Activated T-cell treated with anti-CD3 and anti-CD28 coated beads, Interleukin-2, amount 50 U/mL, for 72 hours (primary cell): ENCODE results near the gene CTNNB1. TPM values are rescaled to one million over a fixed set of nuclear protein-coding genes. Genes with fewer than 3 reads are reported as not detected.
A peak's percentile ranks its signal among the peaks of the same experiment; 100 is the strongest.

ENCODE experiments used
- ATAC-seq, 2 donors: fragments of 150-1000 bp; cut with Tn5 transposase; replicated peaks in 1 of 2; 2 replicates each; pipeline ENCODE4 v1.10.0; 2021; ENCODE audit warnings: moderate library complexity in 2 of 2, mild to moderate bottlenecking in 1 of 2
- DNase-seq, 2 donors: peaks; one replicate each; pipeline ENCODE4 v3.0.0; 2021 to 2022; ENCODE audit warnings: mixed read lengths in 1 of 2
- H3K27ac Mint-ChIP-seq: one replicate; pipeline ENCODE4 v1.8.0; 2022; ENCODE audit warnings: mild to moderate bottlenecking, moderate library complexity, mixed read lengths
- H3K27me3 Mint-ChIP-seq: one replicate; pipeline ENCODE4 v1.8.0; 2022; ENCODE audit warnings: low read depth, mixed read lengths
- H3K36me3 Mint-ChIP-seq, 2 donors: one replicate each; pipeline ENCODE4 v1.8.0; 2022; ENCODE audit warnings: mixed read lengths in 2 of 2, mild to moderate bottlenecking in 1 of 2; ENCODE audit not compliant: insufficient read depth in 2 of 2
- H3K4me1 Mint-ChIP-seq: one replicate; pipeline ENCODE4 v1.8.0; 2022; ENCODE audit warnings: low read depth, mixed read lengths
- H3K4me3 Mint-ChIP-seq, 2 donors: one replicate each; pipeline ENCODE4 v1.8.0; 2022; ENCODE audit warnings: mild to moderate bottlenecking in 2 of 2, mixed read lengths in 2 of 2, moderate library complexity in 2 of 2
- H3K9me3 Mint-ChIP-seq, 2 donors: one replicate each; pipeline ENCODE4 v1.8.0; 2022; ENCODE audit warnings: mixed read lengths in 2 of 2
- total RNA-seq, 2 donors: library from RNA; stranded (reverse); gene quantifications; one replicate each; pipeline ENCODE4 v1.2.3, GENCODE V29; 2022

Gene CTNNB1
- total RNA-seq, 2 donors from 2014 or later, result 93.3 to 137 TPM

DNA sequence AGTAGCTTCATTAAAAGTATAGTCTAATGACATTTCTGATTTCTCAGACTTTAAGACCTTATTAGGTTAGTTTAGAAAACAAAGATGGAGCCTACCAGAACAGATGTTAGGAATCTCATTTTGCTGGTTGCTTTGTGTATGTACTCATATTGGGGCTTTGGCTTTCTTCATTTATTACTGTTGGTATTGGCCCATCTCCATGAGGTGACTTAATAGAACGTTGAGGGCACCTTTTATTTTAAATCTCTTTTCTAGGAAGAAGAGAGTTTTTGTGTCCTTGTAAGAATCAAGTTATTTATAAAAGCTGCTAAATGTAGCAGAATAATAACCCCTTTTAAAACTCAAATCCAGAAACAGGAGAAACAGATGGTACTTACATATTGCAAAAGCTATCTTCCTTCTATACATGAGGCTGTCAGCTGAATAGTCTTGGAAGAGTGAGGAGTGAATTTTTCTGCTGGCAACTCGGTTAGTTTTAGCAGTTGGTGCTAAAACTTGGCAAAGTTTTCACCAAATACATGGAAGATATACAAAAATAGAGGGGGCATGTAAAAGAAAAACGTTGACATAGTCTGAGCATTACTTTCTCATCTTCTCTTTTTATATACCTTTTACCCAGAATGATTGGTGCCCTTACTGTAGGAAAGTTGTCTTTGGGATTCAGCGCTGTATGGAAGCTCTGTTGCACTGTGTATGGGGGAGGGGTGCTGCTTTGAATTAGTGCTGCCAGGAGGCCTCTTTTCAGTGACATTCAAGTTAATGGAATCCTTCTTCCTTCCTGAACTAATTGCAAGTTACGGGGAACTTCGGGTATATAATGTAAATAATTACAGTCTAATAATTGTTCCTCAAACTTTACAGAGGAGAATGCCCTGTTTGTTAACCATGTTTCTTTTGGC lies 35.8 kb downstream of the CTNNB1 start:
- Mint-ChIP-seq H3K4me1 (no peaks in the 10 kb centered on the region), H3K27ac (peak overlapping the region; percentile 86), H3K27me3 (no peaks in the 10 kb centered on the region), H3K36me3 (peaks cover 13 to 47% of the 10 kb centered on the region in 2 donors), H3K4me3 (no peak overlapping the region), H3K9me3 (no peaks in the 10 kb centered on the region)
- ATAC-seq (no peak), DNase-seq (no peak)

DNA sequence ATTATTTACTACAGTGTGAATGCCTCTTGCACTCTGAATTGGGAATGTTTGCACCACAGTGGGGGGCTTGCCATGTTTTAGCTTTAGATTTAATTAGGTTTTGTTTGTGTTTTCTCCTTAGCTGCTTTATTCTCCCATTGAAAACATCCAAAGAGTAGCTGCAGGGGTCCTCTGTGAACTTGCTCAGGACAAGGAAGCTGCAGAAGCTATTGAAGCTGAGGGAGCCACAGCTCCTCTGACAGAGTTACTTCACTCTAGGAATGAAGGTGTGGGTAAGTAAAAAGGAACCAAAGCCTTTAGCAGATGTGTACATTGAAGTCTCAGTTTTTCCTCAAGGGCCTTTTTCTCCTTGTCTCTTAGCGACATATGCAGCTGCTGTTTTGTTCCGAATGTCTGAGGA lies 36.9 kb downstream of the CTNNB1 start:
- no peak for ATAC-seq
- Mint-ChIP-seq H3K4me3 (no peak overlapping the region), H3K4me1 (no peaks in the 10 kb centered on the region), H3K27ac (peak overlapping the region; percentile 88), H3K27me3 (no peaks in the 10 kb centered on the region), H3K36me3 (peaks cover 10 to 43% of the 10 kb centered on the region in 2 donors), H3K9me3 (no peaks in the 10 kb centered on the region)
- DNase-seq, result no peak

DNA sequence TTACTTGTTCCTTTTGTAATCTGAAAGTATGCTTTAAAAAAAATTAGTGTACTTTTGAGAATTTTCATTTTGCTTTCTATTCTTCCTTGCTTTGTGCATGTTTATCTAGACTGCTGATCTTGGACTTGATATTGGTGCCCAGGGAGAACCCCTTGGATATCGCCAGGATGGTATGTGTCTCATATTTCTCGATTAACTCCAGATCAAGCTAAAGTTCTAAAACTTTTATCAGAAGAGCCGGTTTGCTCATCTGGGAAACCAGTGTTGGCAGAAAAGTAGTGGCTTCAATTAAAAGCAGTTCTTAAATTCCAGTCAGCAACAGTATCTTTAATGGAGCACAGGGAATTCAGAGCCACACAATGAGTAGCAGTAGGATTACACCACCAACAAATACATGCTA lies 38.6 kb downstream of the CTNNB1 start:
- H3K9me3 Mint-ChIP-seq, result no peaks in the 10 kb centered on the region
- H3K27me3 Mint-ChIP-seq, result no peaks in the 10 kb centered on the region
- peaks cover 10 to 41% of the 10 kb centered on the region in 2 donors for H3K36me3 Mint-ChIP-seq
- DNase-seq (no peak), ATAC-seq (no peak)
- H3K4me3 Mint-ChIP-seq, result no peak overlapping the region
- H3K27ac Mint-ChIP-seq, result no peak overlapping the region
- no peaks in the 10 kb centered on the region for H3K4me1 Mint-ChIP-seq

DNA sequence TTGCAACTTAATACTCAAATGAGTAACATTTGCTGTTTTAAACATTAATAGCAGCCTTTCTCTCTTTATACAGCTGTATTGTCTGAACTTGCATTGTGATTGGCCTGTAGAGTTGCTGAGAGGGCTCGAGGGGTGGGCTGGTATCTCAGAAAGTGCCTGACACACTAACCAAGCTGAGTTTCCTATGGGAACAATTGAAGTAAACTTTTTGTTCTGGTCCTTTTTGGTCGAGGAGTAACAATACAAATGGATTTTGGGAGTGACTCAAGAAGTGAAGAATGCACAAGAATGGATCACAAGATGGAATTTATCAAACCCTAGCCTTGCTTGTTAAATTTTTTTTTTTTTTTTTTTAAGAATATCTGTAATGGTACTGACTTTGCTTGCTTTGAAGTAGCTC lies 40.3 kb downstream of the CTNNB1 start:
- no peaks in the 10 kb centered on the region for H3K4me1 Mint-ChIP-seq
- H3K27ac Mint-ChIP-seq, result no peak overlapping the region
- DNase-seq (no peak), ATAC-seq (no peak)
- H3K36me3 Mint-ChIP-seq, result peaks cover 2 to 33% of the 10 kb centered on the region in 2 donors
- H3K27me3 Mint-ChIP-seq, result no peaks in the 10 kb centered on the region
- H3K4me3 Mint-ChIP-seq, result no peak overlapping the region
- H3K9me3 Mint-ChIP-seq, result no peaks in the 10 kb centered on the region

DNA sequence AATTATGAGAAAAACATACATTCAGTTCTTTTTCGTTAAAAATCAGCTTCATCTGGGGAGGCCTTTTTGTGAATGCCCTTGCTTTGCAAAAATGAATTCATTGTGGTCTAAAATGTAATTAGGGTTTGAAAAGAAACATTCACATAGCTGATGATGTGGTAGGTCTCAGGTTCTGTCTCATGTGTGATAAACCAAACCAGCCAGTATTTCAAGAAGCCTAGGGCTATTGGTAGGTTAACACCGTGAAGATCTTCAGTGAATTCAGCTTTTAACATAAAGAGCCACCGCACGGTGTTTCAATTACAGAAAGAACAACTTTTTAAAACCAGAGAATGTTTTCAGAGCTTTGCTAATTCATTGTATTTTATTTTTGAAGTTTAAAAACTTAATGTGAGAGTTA lies 41.9 kb downstream of the CTNNB1 start:
- ATAC-seq, result no peak
- H3K36me3 Mint-ChIP-seq, result peaks cover 2 to 22% of the 10 kb centered on the region in 2 donors
- peak overlapping the region; percentile 59 for H3K27ac Mint-ChIP-seq
- no peaks in the 10 kb centered on the region for H3K4me1 Mint-ChIP-seq
- no peaks in the 10 kb centered on the region for H3K27me3 Mint-ChIP-seq
- H3K9me3 Mint-ChIP-seq, result no peaks in the 10 kb centered on the region
- no peak for DNase-seq
- H3K4me3 Mint-ChIP-seq, result no peak overlapping the region

DNA sequence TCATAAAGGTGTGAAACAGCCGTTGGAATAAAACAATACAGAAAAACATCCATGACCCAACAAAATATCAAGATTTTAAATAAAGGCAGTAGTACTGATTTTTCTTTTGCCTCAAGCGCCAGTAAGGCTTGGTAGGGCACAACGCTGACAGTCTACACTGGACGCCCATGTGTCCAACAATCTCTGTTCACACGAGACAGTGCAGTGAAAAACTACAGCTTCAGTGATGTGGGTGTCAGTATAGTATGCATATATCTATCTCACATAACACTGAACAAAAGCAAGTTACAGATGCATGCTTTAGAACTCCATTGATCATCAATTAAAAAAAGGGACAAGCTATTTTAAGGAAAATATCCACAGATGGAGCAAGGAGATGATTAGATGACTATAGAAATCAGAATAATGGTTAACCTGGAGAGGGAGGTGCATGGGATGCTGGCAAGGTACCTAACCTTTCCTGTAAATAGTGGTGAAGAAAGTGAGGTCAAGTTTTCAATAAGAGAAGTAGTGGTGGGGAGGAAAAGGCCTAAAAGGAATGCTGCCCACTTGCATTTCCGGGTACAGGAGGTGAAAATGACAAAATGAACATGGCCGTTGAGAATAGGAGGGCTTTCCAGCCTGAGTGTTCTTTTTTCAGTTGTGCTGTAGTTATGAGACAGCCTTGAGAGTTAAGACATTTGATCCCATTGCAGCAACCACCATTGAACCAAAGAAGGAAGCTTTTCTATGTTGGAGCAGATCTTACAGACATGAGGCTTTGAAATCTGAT lies 42.7 kb downstream of the CTNNB1 start:
- Mint-ChIP-seq H3K27ac (peak overlapping the region; percentile 59), H3K4me1 (no peaks in the 10 kb centered on the region), H3K4me3 (no peak overlapping the region)

DNA sequence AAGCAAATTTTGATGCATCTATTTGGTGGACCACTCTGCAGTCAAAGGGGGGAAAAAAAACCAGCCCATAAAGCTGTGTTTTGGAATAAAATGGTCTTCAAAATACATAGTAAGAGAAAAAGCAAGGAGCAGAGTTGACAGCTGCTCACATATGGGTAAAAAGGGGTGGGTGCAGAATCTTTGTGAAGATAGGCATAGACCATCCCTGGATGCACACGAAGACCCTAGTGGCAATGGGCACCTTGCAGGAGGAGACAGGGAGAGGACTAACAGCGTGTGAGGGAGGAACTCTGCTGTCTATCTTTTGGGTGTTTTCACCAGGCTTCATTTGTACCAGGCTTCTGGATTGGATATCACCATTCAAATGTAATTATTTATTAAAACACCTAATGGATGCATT lies 43.9 kb downstream of the CTNNB1 start:
- Mint-ChIP-seq H3K4me3 (no peak overlapping the region), H3K36me3 (peaks cover 0 to 9% of the 10 kb centered on the region in 2 donors), H3K27me3 (no peaks in the 10 kb centered on the region), H3K27ac (peak overlapping the region; percentile 21), H3K4me1 (no peaks in the 10 kb centered on the region), H3K9me3 (no peaks in the 10 kb centered on the region)
- ATAC-seq (no peak), DNase-seq (no peak)

More for the DNA sequence above, 42.7 kb downstream of the CTNNB1 start:
- Mint-ChIP-seq H3K9me3 (no peaks in the 10 kb centered on the region), H3K27me3 (no peaks in the 10 kb centered on the region), H3K36me3 (peaks cover 2 to 18% of the 10 kb centered on the region in 2 donors)
- DNase-seq, result no peak
- ATAC-seq, result no peak

DNA sequence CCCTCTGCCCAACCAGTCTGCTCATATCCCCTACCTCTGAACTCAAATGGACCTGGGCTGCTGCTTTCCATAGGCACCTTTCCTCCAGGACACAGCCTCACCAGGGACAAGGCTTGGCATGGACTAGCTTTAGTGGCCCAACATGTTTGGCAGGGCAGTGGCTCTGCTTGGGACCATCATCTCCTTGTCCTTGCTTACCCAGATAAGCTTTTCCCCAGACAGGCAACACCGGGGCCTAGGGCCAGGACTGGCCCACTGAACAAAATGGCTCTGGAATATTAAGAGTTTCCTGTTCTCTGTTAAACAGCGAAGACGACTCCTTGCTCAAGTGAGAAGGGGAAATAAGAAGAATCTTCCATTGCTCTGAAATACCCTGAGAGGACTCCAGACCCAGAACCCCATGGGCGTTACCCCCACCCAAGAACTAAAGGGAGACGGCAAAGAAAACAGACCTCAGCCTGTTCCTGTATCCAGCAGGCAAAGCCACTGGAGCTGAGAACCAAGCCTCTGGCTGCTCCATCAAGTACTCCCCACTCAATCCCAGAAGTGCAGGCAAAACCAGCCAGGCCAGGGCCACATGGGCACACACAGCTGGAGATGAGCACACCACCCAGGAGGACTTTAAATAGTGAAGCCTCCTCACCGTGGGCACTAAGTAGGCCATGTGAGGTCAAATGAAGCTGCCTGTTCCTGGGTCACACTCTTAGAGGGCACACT lies 45.5 kb downstream of the CTNNB1 start:
- H3K27ac Mint-ChIP-seq, result no peak overlapping the region
- ATAC-seq (no peak), DNase-seq (no peak)
- H3K36me3 Mint-ChIP-seq, result peaks cover 0 to 3% of the 10 kb centered on the region in 2 donors
- no peak overlapping the region for H3K4me3 Mint-ChIP-seq
- no peaks in the 10 kb centered on the region for H3K9me3 Mint-ChIP-seq
- H3K4me1 Mint-ChIP-seq, result no peaks in the 10 kb centered on the region
- no peaks in the 10 kb centered on the region for H3K27me3 Mint-ChIP-seq

DNA sequence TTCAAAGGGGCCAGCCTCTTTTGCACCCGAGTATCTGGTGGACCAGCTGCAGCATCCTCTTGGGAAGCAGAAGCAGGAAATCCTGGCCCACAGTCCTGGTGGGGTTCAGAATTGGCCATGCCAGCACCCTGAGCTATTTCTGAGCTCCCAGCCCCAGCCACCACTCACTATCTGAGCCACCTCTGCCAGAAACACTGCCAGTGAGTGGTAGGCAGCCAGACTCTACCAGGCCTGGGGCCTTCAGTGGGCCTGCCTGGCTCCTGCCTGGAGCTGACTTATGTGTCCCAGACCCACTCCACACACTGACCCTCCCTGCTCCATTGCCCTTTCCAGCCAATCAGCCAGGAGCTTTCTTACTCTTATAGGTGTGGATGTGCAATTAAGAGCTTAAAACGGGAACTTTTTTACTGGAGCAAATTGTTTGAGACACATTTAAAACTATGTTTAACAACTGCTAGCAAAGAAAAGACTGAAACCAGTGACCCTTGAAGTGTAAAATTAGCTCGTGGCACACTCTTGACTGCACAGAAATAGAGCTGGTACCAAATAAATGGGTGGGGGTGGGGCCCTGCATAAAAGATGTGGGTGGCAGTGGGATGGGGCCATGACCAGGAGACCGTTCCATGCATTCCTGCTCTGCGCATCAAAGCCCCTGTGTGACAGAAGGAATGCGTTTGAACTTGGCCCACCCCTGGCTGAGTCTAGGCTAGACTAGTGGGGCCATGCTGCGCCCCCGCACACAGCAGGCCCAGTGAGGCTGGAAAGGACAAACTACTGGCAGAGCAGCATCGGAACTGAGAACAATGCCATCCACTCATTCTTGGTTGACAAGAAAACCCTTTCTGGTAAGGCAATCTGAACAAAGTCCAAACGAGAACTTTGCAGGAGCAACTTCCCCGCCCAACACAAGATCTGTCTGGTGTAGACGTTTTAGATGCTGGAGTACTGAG lies 48.0 kb downstream of the CTNNB1 start:
- Mint-ChIP-seq H3K36me3 (peaks cover 0 to 3% of the 10 kb centered on the region in 2 donors), H3K4me1 (no peaks in the 10 kb centered on the region), H3K9me3 (peaks cover 0 to 3% of the 10 kb centered on the region in 2 donors), H3K27ac (no peak overlapping the region), H3K4me3 (no peak overlapping the region), H3K27me3 (peaks cover 4% of the 10 kb centered on the region)
- DNase-seq (no peak), ATAC-seq (peak in 1 of 2 donors; percentile 10)

DNA sequence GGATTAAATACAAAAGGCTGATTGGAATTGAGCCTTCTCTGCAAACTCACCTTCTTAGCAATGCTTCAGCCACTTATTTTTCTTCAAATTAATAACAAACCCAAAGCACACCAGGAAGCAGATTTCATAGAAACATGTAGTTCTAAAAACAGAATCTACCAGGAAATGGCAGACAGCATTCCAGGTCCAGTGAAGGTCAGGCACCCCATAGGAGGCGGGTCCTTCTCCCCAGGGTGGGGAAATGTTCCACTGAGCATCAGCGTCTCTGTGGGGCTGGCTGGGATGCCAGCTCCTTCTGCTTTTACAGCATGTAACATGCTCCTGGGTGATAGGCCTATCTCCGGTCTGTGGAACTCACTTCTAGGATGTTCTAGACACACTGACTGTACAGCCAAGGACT lies 49.2 kb downstream of the CTNNB1 start:
- no peak for DNase-seq
- Mint-ChIP-seq H3K4me1 (no peaks in the 10 kb centered on the region), H3K36me3 (peaks cover 0 to 8% of the 10 kb centered on the region in 2 donors), H3K4me3 (no peak overlapping the region), H3K27me3 (peaks cover 7% of the 10 kb centered on the region), H3K9me3 (peaks cover 4 to 5% of the 10 kb centered on the region in 2 donors), H3K27ac (no peak overlapping the region)
- ATAC-seq, result peak in 1 of 2 donors; percentile 13

DNA sequence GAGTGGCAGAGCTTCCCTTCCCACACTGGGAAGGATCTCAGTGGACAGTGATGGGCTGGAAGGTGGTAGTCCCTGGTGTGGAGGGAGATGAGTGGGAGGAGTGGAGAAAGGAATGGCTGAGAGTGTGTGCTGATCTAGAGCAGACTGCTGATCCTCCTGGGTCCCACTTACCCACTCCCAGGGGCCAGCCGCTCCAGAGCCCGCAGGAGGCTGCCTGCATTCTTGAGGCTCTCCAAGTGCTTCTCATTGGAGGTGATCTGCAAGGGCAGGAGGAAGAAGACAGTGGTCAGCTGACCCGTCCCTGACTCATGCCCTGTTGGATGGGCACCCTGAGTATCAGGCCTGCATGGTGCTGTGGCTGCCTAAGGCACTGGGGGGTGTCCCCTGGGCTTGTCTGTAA lies 50.0 kb downstream of the CTNNB1 start:
- Mint-ChIP-seq H3K36me3 (peaks cover 0 to 8% of the 10 kb centered on the region in 2 donors), H3K4me1 (no peaks in the 10 kb centered on the region), H3K27me3 (peaks cover 7% of the 10 kb centered on the region), H3K4me3 (no peak overlapping the region), H3K9me3 (peaks cover 4 to 5% of the 10 kb centered on the region in 2 donors), H3K27ac (no peak overlapping the region)
- no peak for DNase-seq
- peak in 1 of 2 donors; percentile 18 for ATAC-seq

DNA sequence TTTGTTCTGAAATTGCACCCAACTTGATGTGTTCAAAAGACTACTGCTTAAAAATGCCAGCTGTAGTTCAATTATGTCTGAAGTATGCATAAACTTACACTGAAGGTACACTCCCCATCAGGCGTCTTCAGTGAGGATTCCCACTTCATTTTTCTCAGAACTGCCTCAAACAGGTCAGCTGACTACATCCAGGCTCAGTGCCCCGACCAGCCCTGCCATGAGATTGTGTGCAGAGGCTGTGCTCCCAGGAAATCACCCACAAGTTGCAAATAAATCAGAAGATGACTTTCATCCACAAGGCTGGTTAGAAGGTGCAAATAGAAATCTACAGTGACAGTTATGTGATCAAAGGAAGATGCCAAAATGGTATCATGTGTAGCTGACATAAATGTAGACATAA lies 51.5 kb downstream of the CTNNB1 start:
- Mint-ChIP-seq H3K36me3 (peaks cover 0 to 8% of the 10 kb centered on the region in 2 donors), H3K9me3 (peaks cover 4 to 5% of the 10 kb centered on the region in 2 donors), H3K4me3 (no peak overlapping the region), H3K4me1 (no peaks in the 10 kb centered on the region), H3K27ac (no peak overlapping the region), H3K27me3 (peaks cover 7% of the 10 kb centered on the region)
- DNase-seq, result no peak
- ATAC-seq, result no peak
